Measurements from ENCODE around the gene ITPR1. TPM values are rescaled to one million over a fixed set of nuclear protein-coding genes. Genes with fewer than 3 reads are reported as not detected.

ITPR1 gene
- total and polyA plus RNA-seq, 2 experiments from 2014 or later, result 17.6 to 28.8 TPM

DNA sequence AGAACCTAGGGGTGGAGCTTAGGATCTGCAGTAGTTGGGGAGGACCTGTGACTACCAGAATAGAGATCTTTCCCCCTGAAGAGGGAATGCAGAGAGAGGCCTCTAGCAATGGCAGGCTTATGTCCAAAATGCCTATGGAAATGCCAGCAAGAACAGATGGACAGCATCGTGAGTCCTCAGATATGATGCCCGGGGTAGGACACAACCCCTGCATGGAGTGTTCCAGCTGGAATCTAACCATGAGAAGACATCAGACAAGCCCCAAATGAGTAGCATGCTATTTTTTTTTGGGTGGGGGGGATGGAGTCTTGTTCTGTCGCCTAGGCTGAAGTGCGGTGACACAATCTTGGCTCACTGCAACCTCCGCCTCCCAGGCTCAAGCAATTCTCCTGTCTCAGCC, 111.5 kb downstream of the ITPR1 start:
- TF ChIP-seq, protein P1, sequence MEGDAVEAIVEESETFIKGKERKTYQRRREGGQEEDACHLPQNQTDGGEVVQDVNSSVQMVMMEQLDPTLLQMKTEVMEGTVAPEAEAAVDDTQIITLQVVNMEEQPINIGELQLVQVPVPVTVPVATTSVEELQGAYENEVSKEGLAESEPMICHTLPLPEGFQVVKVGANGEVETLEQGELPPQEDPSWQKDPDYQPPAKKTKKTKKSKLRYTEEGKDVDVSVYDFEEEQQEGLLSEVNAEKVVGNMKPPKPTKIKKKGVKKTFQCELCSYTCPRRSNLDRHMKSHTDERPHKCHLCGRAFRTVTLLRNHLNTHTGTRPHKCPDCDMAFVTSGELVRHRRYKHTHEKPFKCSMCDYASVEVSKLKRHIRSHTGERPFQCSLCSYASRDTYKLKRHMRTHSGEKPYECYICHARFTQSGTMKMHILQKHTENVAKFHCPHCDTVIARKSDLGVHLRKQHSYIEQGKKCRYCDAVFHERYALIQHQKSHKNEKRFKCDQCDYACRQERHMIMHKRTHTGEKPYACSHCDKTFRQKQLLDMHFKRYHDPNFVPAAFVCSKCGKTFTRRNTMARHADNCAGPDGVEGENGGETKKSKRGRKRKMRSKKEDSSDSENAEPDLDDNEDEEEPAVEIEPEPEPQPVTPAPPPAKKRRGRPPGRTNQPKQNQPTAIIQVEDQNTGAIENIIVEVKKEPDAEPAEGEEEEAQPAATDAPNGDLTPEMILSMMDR (IDR thresholded peaks at IDR 0.05; ENCODE audit: low read depth, low read length), result no peak
- H3K9me3 ChIP-seq (ENCODE audit: low read depth), result no peaks in the 10 kb centered on the region
- no peaks in the 10 kb centered on the region for H3K36me3 ChIP-seq
- no peaks in the 10 kb centered on the region for H3K27me3 ChIP-seq
- DNase-seq (ENCODE audit: low read depth in 1 of 2, low spot score in 1 of 2), result no peak
- H3K27ac ChIP-seq, result no peak overlapping the region
- peaks cover 12% of the 10 kb centered on the region for H3K4me1 ChIP-seq (ENCODE audit: low read depth)
- H3K4me3 ChIP-seq, result no peak overlapping the region

DNA sequence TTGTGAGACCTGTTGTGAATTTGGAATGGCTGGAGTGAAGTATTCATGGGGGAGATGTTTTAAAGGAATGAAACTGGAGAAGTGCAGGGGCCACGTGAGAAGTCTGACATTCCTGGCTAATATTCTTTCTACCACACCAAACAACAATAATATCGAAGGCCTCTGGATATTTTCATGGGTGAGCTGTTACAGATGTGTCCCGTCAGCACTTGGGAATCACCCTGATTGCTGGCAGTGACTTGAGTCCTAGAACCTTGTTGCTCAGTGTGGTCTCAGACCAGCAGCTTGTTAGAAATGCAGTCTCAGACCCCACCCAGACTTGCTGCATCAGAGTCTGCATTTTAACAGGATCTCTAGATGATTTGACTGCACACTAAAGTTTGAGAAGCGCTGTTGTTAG, 113.8 kb downstream of the ITPR1 start:
- peak in 1 of 2 donors; percentile 55 for DNase-seq (ENCODE audit: low read depth in 1 of 2, low spot score in 1 of 2)
- TF ChIP-seq, protein P1 (IDR thresholded peaks at IDR 0.05; ENCODE audit: low read depth, low read length), result no peak
- H3K27me3 ChIP-seq, result no peaks in the 10 kb centered on the region

DNA sequence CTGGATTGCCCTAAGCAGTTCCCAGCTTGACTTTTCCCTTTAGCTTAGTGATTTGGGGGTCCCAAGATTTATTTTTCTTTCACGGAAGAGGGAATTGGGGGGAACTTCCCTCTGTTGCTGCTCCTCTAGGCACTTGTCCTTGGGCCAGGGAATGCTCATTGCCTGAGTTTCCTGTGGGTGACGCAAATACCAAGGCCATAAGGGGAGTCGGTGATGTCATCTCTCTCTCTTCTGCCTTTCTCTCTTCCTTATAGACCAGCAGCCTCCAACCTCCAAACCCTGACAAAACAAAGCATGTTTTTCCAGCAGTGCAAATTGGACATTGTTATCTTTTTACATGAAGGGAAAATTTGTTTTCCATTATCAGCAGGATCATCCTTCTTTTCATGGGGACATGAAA, 120.2 kb downstream of the ITPR1 start:
- no peaks in the 10 kb centered on the region for H3K27me3 ChIP-seq
- no peak overlapping the region for H3K27ac ChIP-seq
- no peaks in the 10 kb centered on the region for H3K4me1 ChIP-seq (ENCODE audit: low read depth)
- no peak for DNase-seq (ENCODE audit: low read depth in 1 of 2, low spot score in 1 of 2)
- TF ChIP-seq, protein P1 (IDR thresholded peaks at IDR 0.05; ENCODE audit: low read depth, low read length), result no peak
- no peak overlapping the region for H3K4me3 ChIP-seq
- no peaks in the 10 kb centered on the region for H3K36me3 ChIP-seq
- H3K9me3 ChIP-seq (ENCODE audit: low read depth), result no peaks in the 10 kb centered on the region

More for the DNA sequence above, 113.8 kb downstream of the ITPR1 start:
- Histone ChIP-seq H3K4me3 (no peak overlapping the region), H3K9me3 (ENCODE audit: low read depth) (no peaks in the 10 kb centered on the region), H3K27ac (peak overlapping the region; percentile 78), H3K4me1 (ENCODE audit: low read depth) (peaks cover 12% of the 10 kb centered on the region), H3K36me3 (no peaks in the 10 kb centered on the region)

DNA sequence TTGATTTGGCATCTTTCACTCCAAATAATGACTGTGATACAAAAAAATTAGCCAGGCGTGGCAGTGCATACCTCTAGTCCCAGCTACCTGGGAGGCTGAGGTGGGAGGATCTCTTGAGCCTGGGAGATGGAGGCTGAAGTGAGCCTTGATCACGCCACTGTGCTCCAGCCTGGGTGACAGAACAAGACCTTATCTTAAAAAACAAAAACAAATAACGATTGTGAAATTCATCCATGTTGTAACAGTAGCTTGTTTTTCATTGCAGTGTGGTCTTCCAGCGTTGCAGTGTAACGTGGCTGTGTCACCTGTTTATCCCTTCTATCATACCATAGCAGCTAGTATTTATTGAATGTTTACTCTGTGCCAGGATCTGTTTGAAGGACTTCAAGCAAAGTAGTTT, 120.9 kb downstream of the ITPR1 start:
- no peaks in the 10 kb centered on the region for H3K4me1 ChIP-seq (ENCODE audit: low read depth)

DNA sequence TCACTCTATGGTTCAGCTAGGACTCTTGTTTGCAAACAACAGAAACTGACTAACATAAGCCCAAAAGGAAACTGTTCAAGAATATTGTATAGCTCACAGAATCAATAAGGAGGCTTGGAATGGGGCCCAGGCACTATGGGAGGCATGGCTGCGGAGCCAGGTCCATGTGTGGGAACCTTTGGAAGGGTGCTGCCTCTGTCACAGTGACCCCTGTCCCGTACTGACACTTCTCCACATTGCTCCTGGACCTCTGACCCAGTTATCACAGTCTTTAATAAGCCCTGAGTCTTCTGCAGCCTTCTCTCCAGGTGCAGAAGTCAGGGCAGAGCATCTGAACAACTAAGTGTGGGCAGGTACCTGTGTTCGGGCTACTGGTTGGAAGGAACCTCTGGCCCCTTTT, 121.8 kb downstream of the ITPR1 start:
- no peak overlapping the region for H3K4me3 ChIP-seq
- H3K4me1 ChIP-seq (ENCODE audit: low read depth), result no peaks in the 10 kb centered on the region
- H3K9me3 ChIP-seq (ENCODE audit: low read depth), result no peaks in the 10 kb centered on the region
- no peak for DNase-seq (ENCODE audit: low read depth in 1 of 2, low spot score in 1 of 2)
- H3K27me3 ChIP-seq, result no peaks in the 10 kb centered on the region
- no peaks in the 10 kb centered on the region for H3K36me3 ChIP-seq
- H3K27ac ChIP-seq, result no peak overlapping the region
- TF ChIP-seq, protein P1 (IDR thresholded peaks at IDR 0.05; ENCODE audit: low read depth, low read length), result no peak

More for the DNA sequence above, 120.9 kb downstream of the ITPR1 start:
- DNase-seq (ENCODE audit: low read depth in 1 of 2, low spot score in 1 of 2), result no peak
- Histone ChIP-seq H3K27ac (no peak overlapping the region), H3K27me3 (no peaks in the 10 kb centered on the region), H3K36me3 (no peaks in the 10 kb centered on the region), H3K4me3 (no peak overlapping the region), H3K9me3 (ENCODE audit: low read depth) (no peaks in the 10 kb centered on the region)
- TF ChIP-seq, protein P1 (IDR thresholded peaks at IDR 0.05; ENCODE audit: low read depth, low read length), result no peak

DNA sequence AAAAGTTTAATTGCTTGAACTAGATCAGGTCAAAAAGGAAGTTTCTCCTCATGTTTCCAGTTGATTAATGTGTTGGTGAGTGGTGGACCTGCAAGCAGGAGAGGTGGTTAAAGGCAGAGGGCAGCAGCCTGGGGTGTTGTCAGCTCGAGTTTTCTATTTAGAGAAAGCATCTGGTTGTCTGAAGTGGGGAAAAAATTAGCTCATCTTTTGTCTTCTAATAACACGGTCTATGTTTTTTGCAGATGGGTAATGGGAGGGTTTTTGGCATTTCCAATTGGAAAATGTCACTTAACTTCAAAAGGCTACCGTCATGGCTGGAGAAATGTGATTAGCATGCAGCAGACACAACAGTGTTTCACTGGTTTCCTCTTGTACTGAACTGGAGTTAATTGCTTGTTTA, 122.6 kb downstream of the ITPR1 start:
- DNase-seq (ENCODE audit: low read depth in 1 of 2, low spot score in 1 of 2), result no peak
- Histone ChIP-seq H3K36me3 (no peaks in the 10 kb centered on the region), H3K27me3 (no peaks in the 10 kb centered on the region), H3K9me3 (ENCODE audit: low read depth) (no peaks in the 10 kb centered on the region), H3K4me1 (ENCODE audit: low read depth) (no peaks in the 10 kb centered on the region), H3K27ac (no peak overlapping the region), H3K4me3 (no peak overlapping the region)
- TF ChIP-seq, protein P1 (IDR thresholded peaks at IDR 0.05; ENCODE audit: low read depth, low read length), result no peak
